Measurements from ENCODE around the gene COL4A6.

COL4A6 gene

DNA sequence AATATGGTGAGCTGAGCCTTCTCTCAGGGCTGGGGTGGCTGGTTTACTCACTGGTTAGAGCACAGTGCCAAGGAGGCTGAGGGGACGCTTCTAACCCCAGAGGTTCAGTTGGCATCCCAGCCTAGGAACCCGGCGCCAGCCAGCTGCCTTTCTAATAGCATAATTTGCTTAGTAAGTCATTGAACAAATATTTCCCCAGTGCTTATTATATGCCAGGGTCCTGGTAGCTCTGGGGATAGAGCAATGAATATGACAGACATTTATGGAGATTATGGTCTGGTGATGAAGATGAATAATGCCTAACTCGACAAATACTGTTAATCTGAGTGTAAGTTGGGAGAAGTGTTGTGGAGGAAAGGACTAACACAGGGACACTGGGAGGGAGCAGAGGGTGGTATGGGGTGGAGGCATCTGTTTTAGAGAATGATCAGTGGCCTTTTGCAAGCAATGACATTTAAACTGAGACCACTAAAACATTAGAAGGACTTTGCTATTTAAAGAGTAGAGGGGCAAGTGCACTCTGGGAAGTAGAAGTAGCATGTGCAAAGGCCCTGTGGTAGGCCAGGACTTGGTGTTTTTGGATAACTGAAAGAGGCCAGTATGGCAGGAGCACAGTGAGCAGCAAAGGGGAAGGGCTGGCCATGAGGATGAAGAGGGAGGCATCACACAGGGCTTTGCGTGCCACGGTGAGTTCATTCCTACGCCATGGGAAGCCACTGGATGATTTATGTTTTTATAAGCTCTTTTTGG is 274.7 kb downstream of the COL4A6 start:
- DNase-seq (ENCODE audit: low read depth in 1 of 2, low spot score in 1 of 2), result no peak

DNA sequence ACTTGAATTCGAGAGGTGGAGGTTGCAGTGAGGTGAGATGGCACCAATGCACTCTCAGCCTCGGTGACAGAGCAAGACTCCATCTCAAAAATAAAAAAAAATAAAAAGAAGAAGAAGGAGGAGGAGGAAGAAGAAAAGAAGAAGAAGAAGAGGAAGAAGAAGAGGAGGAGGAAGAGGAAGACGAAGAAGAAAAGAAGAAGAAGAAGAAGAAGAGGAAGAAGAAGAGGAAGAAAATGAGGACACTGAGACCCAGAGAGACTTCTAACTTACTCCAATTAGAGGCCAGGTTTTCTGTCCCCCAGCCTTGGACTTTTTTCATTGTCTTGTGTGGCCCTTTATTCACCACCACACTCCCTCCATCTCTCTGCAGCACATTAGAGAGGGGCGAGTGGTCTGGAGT is 276.0 kb downstream of the COL4A6 start:
- no peak for DNase-seq (ENCODE audit: low read depth in 1 of 2, low spot score in 1 of 2)

DNA sequence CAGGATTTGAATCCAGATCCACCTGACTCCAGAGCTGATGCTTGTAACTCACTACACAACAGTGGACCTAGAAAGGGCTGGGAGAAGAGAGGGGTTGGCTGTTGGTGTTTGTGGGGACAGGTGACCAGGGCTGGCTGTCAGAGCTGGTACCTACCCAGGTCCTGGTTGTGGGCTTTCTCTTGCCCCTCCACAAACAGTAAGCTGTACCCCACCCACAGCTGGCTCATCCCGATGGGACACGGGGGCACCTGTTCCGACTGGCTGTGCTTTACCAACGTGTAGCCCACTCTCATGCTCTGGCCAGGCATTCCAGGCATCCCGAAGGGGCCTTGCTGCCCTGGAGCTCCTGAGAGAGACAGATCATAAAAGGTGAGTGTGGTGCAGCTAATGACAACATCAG is 277.9 kb downstream of the COL4A6 start:
- no peak for DNase-seq (ENCODE audit: low read depth in 1 of 2, low spot score in 1 of 2)

DNA sequence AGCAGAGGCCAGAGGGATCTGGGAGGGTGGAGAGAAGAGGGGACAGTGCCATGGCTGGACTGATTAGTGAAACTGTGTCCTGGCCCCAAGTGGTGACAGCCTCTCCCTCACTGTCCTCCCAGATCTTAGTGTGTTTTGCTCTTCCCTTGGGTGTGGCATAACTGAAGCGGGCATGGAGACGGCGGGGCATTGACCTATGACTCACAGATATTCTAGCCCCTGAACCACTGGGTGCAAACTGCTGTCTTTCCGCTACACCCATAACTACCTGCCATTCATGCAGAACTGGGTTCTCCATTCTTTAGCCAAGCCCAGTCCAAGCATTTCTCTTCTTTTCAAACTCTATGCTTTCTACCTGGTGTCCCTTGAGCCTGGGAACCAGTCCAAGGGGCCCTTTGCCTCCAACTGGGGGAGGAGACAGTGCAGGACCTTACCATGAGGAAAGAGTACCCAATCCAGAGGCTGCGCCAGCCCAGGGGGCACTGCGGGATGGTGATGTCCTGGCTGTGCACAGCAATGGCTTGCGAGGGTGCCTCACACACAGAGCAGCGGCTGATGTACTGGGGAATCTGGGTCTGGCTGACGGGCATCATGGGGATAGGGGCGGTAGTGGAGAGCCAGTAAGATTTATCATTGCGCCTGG is 279.1 kb downstream of the COL4A6 start:
- no peak for DNase-seq (ENCODE audit: low read depth in 1 of 2, low spot score in 1 of 2)

DNA sequence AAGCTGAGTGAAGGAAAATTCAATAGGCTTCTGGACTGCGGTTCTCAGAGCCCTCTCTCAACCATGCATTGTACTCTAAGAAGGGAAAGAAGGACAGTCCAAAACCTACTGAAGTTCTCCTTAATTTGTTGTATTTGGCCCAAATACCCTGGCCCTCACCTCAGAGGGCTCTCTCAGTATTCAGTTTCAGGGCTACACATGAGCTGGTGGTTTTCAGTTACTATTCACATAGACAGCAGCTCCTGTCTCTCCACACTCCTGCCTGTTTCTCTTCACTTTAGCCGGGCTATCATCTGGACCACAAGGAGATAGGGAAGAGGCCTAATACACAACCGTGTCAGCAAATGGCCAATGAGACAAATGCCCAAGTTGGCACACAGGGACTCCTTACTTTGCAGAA is 280.6 kb downstream of the COL4A6 start:
- no peak for DNase-seq (ENCODE audit: low read depth in 1 of 2, low spot score in 1 of 2)

DNA sequence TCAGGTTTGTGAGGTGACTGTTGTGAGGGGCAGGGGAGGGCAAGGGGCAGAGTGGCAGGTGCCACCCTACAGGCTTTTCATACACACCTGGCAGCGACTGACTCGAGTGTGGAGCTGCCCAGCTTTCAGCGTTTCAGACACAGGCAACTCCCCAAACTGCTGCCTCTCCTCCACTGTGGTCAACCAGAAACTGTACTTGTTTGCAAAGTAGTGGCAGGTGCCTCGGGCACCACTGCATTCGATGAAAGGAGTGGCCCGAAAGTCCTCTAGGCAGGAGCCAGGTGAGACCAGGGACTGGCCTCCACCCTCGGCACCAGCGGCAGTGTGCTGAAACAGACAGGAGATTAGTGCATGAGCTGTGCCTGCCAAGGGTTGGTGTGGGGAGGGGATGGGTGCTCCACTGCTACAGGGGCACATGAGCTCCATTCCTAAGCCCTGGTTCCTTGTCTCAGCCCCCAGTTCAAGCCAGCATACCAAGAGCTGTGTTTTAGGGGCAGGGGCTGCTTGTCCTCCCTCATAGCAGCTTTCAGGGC is 281.2 kb downstream of the COL4A6 start:
- no peak for DNase-seq (ENCODE audit: low read depth in 1 of 2, low spot score in 1 of 2)

DNA sequence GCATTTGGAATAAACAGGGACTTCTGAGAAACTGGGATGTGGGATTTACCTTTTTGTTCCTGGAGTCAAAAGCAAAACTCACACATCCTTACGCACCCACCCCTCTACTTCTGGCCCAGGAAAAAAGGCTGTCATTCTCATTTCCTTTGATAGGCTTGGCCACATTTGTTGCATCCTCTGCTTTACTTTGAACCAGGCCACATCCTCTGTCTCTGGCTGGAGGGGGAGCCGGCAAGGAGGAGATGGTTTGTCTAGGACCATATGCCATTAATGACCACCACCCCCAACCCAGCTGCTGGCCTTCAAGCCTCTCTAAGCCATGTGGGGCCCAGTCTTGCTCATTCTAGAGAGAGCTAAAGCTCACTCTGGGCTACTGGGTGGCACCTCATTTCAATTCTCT is 282.1 kb downstream of the COL4A6 start:
- DNase-seq (ENCODE audit: low read depth in 1 of 2, low spot score in 1 of 2), result no peak

DNA sequence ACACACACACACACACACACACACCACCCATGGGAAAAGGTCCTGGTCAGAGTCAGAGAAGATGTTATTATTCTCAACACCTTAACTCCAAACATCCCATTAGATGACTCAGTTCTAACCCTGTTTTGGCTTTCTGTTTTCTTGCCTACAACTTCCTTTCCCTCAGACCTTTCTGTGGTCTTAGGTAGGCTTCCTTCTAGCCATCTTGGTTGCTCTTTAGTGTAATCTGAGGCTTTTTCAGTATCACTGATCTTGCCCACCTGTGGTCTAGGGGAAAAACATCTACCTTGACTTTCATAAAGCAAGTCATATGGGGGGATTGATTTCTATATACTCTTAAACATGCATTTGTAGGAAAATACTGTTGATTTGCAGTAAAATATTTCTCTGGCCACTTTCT is 289.7 kb downstream of the COL4A6 start:
- DNase-seq (ENCODE audit: low read depth in 1 of 2, low spot score in 1 of 2), result no peak

DNA sequence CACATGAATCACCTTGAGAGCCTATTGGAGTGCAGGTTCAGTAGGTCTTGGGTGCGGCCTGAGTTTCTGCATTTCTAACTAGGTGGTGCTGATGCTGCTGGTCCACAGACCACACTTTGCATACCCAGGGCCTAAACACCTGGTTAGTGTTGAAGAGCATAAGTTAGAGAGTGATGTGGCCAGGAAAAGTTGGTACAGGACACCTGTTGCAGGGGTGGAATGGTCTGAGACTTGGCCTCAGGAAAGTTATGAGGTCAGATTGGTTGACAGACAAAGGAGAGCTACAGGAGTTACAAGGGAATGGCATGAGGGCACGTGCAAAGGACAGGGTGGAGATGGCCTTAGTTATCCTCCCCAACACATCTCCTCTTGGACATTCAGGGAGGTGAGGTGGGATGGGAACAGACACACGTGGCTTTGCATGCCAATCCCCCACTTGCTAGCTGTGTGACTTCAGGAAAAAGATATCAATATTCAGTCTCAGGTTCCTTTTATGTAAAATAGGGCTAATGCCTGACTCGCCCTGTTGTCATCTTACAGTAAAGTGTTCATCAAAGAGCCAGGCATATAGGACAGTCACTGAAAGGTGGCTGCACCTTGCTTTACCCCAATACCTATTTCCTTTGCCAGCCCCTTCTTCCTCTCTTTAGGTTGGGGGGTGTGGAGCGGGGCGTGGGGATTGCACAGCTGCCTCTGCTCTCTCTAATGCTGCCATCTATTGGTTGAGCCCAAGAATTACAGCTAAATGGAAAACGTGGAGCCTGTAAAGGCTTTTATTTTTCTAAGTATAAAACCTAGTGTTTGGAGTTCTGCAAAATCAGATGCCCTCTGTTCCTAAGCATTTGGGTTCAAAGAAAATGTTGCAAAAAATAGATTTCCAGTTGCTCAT is 299.2 kb downstream of the COL4A6 start:
- no peak for DNase-seq (ENCODE audit: low read depth in 1 of 2, low spot score in 1 of 2)

DNA sequence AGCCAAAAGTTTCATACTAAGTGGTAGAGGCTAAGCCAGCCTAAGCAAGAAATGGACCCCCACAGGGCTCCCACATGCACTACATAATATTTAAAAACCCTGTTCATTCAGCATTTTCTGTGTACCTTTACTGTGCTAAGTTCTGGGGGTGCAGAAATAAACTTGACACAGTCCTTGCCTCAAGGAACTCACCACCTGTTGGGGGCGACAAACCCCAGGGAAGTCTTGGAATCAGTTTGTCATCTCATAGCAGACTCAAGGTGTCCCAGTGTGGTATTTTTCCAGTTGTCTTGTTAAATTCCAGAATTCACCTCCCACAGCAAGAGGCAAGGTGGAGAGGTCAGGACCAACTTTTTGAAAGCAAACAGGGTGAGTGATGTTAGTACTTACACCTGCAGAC is 303.5 kb downstream of the COL4A6 start:
- DNase-seq (ENCODE audit: low read depth in 1 of 2, low spot score in 1 of 2), result no peak

DNA sequence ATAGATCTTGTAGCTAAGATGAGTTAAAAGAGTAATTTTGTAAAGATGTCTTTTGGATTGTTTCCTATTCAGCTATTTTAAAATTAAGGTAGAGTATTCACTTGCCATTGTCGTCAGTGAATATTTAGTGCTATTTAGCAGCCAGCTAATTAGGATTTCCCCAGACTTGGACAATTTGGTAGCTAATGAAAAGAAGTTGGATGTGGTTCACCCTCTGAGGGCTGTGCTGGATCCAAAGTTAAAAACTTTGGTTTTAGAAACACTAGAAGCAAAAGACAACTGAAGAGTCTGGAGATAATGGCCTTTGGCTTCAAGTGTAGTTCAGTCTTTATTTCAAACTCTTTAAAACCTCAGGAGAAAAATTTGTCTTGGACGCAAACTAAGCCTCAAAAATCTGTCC is 305.3 kb downstream of the COL4A6 start:
- DNase-seq (ENCODE audit: low read depth in 1 of 2, low spot score in 1 of 2), result no peak

DNA sequence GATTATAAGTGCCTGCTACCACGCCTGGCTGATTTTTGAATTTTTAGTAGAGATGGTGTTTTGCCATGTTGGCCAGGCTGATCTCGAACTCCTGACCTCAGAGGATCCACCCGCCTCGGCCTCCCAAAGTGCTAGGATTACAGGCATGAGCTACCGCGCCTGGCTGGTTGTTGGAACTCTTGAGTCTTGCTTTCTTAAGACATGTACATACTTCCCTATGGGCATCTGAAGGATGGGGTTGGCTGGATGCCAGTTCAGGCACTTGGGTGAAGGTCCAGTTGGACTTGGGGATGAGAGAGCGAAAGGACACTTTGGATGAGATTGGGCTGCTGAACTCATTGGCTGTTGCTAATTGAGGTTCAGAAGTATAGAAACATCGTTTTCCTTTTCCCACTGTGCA is 306.2 kb downstream of the COL4A6 start:
- DNase-seq (ENCODE audit: low read depth in 1 of 2, low spot score in 1 of 2), result no peak

DNA sequence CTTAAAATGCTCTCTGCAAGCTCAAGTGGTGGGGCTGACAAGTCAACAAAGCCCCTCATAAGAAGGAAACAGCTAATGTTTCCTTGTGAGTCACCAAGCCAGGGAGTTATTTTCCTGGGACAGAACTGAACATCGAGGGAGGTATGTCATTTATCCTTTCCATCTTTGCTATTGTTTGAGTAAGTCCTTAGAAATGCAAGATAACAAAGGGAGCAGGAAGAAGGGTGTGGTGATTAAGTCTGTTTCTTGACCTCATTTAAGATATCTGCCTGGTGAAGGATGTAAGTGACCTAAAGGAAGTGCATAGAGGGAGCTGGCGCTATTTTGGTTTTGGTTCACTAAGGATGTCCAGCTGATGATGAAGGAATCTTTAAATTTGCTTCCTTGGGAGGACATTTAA is 306.8 kb downstream of the COL4A6 start:
- DNase-seq (ENCODE audit: low read depth in 1 of 2, low spot score in 1 of 2), result no peak

DNA sequence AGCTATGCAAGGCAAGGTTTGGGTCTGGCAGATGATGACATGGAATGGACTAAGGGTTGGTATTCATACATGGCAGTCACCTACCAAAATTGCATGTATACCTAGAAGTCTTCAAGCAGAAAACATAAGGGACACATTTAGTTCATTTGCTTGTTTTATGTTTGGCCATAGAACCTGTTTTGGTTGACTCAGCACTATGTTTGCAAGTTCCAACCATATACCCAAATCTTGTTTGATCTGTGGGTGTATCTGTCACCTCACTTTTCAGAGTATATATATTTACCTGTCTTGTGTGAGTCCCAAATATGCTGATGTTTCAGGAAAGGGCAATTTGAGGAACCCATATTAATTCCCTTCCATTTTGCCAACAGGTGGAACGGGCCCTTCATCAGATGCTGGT is 307.3 kb downstream of the COL4A6 start:
- DNase-seq (ENCODE audit: low read depth in 1 of 2, low spot score in 1 of 2), result no peak

DNA sequence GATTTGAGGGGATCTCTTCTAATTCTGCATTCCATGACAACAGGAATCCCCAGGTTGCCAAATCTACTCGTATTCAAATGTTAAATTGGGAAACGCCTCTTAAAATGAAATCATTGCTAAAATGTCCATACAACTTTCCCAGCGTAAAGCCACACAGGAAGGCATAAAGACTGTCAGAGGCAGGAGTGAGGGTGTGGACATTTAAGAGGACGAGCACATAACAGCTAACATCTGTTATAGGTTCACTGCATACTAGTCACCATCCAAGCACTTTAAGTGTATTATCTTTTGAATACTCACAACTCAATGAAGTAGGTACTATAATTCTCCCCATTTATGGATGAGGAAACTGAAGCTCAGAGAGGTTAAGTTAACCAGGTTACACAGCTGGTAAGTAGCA is 311.1 kb downstream of the COL4A6 start:
- no peak for DNase-seq (ENCODE audit: low read depth in 1 of 2, low spot score in 1 of 2)

DNA sequence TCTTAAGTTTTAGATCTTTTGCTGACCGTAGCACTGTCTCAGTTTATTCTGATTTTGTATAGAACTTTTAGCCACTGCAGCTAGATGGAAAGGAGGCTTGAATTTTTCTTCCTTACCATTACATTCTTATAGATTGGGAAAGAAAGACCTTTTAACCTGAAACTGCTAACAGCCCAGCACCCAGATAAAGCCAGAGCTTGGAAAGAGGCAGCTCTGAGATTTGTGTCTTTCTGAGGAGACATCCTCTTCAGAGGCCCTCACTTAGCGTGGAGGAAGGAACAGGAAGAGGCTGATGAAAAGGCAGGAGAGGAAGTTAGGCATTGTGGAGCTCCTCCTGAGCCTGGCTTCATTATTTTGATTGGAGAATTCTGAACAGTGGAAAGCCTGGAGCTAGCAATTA is 311.6 kb downstream of the COL4A6 start:
- no peak for DNase-seq (ENCODE audit: low read depth in 1 of 2, low spot score in 1 of 2)

DNA sequence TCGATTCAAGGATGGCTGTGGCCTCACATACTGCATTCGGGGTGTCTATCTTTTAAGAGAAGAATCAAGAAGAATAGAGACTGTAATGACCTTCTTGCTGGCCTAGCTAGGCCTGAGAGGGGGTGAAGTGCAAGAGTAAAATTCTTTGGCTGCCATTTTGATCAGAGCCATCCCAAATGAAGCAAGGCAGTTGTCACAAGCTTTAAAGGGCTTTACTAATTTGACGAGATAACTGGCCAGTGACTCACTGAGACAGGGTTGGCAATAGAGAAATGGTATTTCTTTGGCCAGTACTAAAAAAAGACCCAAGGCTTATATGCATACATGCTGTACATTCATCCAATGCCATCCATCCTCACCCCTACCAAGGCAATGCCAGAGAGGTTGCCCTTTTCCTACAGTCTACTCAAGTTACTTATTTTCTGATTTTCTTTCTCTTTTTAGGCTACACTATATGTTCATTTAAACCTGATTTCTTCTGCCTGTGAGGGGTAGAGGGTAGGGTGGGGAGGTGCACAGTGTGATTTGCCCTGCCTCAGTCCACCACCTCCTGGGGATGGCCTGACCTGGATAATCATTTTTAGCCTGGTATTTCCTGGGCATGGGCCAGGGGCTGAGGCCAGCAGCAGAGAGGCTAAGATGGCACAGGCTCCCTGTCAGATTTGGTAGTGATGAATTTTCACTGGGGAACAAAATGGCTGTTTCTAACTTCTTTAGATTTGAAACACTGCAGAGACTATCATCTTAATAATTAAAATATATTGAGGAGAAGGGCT is 314.4 kb downstream of the COL4A6 start:
- no peak for DNase-seq (ENCODE audit: low read depth in 1 of 2, low spot score in 1 of 2)

DNA sequence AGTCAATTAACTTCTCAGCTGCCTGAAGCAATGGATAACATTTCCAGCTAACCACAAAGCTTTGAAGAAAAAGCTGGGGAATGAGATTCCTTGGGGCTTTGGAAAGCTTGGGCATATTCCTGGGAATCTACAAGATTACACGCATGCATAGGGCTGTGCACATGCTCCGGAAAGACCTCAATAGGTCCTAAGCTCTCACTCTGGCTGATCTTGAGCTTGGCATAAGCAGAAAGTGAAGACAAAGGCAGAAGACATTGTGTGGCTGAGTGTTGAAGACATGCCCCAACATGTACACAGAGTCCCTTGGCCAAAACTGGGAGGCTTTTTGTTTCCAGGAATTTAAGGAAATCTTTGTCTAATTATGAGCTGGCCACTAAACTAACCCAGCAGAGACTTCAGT is 315.5 kb downstream of the COL4A6 start:
- DNase-seq (ENCODE audit: low read depth in 1 of 2, low spot score in 1 of 2), result no peak

DNA sequence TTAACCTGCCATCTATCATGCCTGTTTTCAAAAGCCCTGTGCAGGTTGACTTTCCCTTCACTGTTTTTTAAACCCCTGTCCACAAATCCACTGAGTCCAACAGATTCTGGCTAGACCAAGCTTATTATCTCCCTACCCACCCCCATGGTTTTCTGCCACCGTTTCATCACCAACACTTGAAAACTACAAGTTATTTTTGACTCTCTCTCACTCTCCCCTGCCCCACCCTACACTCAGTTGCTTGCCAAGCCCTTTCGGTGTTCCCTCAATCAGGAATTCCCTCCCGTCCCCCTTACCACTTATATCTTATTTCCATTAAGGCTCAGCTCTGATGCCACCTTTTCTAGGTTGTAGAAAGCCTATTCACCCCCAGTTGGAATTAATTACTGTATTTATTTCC is 316.9 kb downstream of the COL4A6 start:
- DNase-seq (ENCODE audit: low read depth in 1 of 2, low spot score in 1 of 2), result no peak

DNA sequence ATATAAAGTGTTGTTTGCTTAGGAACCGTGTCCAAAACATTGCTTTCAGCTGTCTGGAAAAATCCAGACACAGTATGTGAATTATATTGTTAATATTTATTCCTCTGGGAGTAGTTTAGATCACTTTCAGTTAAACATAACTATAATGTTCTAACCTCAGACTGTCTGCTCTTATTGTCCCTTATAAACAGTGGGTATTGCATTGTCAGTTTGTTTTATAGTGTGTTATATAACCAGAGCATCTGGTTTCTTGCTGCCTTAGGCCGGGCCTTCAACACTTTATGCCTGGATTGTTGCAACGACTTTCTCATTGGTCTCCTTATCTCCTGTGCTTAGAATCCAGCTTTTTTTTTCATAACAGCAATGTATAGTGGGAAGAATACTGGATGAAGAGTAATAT is 320.2 kb downstream of the COL4A6 start:
- DNase-seq (ENCODE audit: low read depth in 1 of 2, low spot score in 1 of 2), result no peak

DNA sequence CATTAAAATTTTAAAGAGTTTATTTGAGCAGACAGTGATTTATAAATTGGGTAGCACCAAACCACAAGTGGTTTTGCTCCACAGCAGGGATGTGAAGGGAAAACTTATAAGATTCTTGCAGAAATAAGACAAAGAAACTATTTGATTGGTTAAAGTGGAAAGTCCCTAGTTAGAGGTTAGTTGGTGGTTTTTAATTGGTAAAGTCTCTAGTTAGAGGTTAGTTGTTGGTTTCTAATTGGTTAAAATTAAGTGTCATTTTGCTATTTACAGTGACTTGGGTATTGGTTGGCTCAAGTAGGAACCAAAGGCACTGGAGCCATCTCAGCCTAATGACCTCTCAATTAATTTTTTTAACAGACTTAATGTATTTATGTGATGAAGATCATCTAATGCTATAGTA is 323.7 kb downstream of the COL4A6 start:
- DNase-seq (ENCODE audit: low read depth in 1 of 2, low spot score in 1 of 2), result no peak

Data from stimulated activated CD4-positive, alpha-beta T cell treated with anti-CD3 and anti-CD28 coated beads, Interleukin-15, amount 100 ng/mL, for 1 hour (primary cell).